ENCODE measurements around the gene SYNDIG1.

- TF ChIP-seq CTCF (IDR thresholded peaks at IDR 0.05) (no peak), POLR2A (IDR thresholded peaks at IDR 0.05) (no peak)
These were observed 30.0 kb downstream of the SYNDIG1 start for GRCh38 chr20:24499472-24499871.
